ENCODE results near the gene POMT2. TPM values are rescaled to one million over a fixed set of nuclear protein-coding genes. Genes with fewer than 3 reads are reported as not detected.
"Not testable (repeated sequence)": the region's sequence is repeated elsewhere in the genome, so short reads cannot be mapped to it uniquely, and the experiment has no call there.

Gene POMT2
- total and polyA plus RNA-seq, 9 donors = 6.7 to 35.3 (median 16.1) TPM

DNA sequence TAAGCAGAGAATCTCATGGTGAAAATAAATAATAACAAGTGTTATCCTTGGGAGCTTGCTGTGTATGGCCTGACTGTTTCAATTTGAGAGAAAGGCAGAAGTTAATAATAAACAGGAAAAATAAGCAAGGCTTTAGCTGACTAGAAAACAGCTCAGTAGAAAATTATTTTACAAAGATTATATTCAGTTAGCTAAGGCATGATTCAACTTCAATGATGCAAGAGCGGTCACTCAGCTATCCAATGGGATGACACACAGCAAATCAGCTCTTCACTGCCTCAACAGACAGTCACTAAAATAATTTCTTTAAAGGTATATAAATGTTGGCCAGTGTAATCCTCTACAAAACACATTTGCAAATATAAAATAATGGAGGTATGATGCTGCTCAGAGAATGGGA lies 18.7 kb upstream of the POMT2 start:
- no peak overlapping the region for H3K4me3 ChIP-seq
- no peaks in the 10 kb centered on the region for H3K27me3 ChIP-seq
- intact Hi-C loops (cut with DNase I) = no loop called here
- H3K36me3 ChIP-seq = no peaks in the 10 kb centered on the region
- 96 to 100% (median 97%) methylated on average over 1 of the region's 1 CpG for WGBS, 3 donors
- TF ChIP-seq EP300 (IDR thresholded peaks at IDR 0.05) (no peak), POLR2A (IDR thresholded peaks at IDR 0.05) (no peak), CTCF (IDR thresholded peaks at IDR 0.05) (no peak)
- H3K4me1 ChIP-seq (ENCODE audit: insufficient read depth) = no peaks in the 10 kb centered on the region
- DNase-seq = no peak
- H3K9me3 ChIP-seq = no peaks in the 10 kb centered on the region
- no peak overlapping the region for H3K27ac ChIP-seq

DNA sequence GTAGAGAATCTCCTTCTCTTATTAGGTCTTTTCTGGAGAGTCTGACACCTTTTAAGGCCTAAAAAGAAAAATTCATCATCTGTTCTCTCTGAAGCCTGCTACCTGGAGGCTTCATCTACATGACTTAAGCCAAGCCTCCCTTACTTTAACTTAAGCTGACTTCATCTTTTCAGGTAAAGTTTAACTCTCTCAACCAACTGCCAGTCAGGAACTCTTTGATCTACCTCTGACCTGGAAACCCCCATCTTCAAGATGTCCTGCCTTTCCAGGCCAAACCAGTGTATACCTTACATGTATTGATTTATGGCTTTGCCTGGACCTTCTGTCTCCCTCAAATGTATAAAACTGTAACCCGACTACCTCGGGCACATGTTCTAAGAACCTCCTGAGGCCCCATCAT lies 17.6 kb upstream of the POMT2 start:
- Histone ChIP-seq H3K27me3 (no peaks in the 10 kb centered on the region), H3K4me1 (ENCODE audit: insufficient read depth) (no peaks in the 10 kb centered on the region), H3K36me3 (no peaks in the 10 kb centered on the region), H3K4me3 (no peak overlapping the region), H3K27ac (no peak overlapping the region), H3K9me3 (no peaks in the 10 kb centered on the region)
- no peak for DNase-seq
- TF ChIP-seq EP300 (IDR thresholded peaks at IDR 0.05) (no peak), POLR2A (IDR thresholded peaks at IDR 0.05) (no peak), CTCF (IDR thresholded peaks at IDR 0.05) (no peak)
- WGBS, 3 donors = 81 to 84% (median 81%) methylated on average over 2 of the region's 2 CpGs
- intact Hi-C loops (cut with DNase I) = no loop called here

- Histone ChIP-seq H3K36me3 (no peaks in the 10 kb centered on the region), H3K9me3 (no peaks in the 10 kb centered on the region), H3K4me3 (no peak overlapping the region), H3K27ac (no peak overlapping the region), H3K27me3 (no peaks in the 10 kb centered on the region), H3K4me1 (ENCODE audit: insufficient read depth) (no peaks in the 10 kb centered on the region)
- 87 to 92% (median 92%) methylated on average over 3 of the region's 3 CpGs for WGBS, 3 donors
- intact Hi-C loops (cut with DNase I) = no loop called here
- TF ChIP-seq CTCF (IDR thresholded peaks at IDR 0.05) (no peak), POLR2A (IDR thresholded peaks at IDR 0.05) (no peak), EP300 (IDR thresholded peaks at IDR 0.05) (no peak)
- DNase-seq = no peak
Observed at GRCh38 chr14:77337880-77338279, 17.2 kb upstream of the POMT2 start.

DNA sequence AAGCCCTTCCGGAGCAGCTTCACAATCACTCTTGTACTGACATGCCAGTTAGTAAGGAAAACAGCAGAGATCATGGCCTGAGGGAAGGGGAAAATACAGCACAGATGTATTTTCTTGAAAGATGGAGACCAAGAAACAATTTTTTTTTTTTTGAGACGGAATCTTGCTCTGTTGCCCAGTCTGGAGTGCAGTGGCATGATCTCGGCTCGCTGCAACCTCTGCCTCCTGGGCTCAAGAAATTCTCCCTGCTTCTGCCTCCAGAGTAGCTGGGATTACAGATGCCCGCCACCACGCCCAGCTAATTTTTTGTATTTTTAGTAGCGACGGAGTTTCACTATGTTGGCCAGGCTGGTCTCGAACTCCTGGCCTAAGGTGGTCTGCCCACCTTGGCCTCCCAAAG lies 16.6 kb upstream of the POMT2 start:
- H3K27ac ChIP-seq; H3K4me1 ChIP-seq (ENCODE audit: insufficient read depth); DNase-seq; H3K36me3 ChIP-seq; intact Hi-C loops (cut with DNase I); H3K9me3 ChIP-seq; H3K4me3 ChIP-seq; H3K27me3 ChIP-seq: not testable (repeated sequence)
- 95 to 97% (median 96%) methylated on average over 9 of the region's 9 CpGs for WGBS, 3 donors

DNA sequence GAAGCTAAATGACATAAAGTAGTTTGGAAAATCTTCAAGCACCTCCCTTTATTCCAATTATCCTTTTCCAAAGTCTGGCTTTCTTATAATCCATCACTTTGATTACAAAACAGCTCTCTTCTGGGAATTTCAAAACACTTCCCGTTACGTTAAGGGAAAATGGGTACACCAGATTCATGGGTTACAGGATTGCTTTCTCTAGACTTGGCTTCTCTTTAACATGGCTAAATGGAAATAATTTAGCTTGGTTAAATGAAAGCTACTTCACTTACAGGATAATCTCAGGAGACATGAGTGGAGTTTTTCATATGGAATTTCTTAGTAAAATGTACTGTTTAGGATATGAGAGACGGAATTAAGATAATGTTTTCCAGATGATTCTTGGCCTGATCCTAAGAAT lies 14.9 kb upstream of the POMT2 start:
- Histone ChIP-seq H3K27me3 (no peaks in the 10 kb centered on the region), H3K9me3 (no peaks in the 10 kb centered on the region), H3K27ac (no peak overlapping the region), H3K36me3 (no peaks in the 10 kb centered on the region), H3K4me3 (no peak overlapping the region), H3K4me1 (ENCODE audit: insufficient read depth) (no peaks in the 10 kb centered on the region)
- no peak for DNase-seq
- 89 to 95% (median 91%) methylated on average over 3 of the region's 3 CpGs for WGBS, 3 donors
- TF ChIP-seq EP300 (IDR thresholded peaks at IDR 0.05) = no peak
- TF ChIP-seq CTCF (IDR thresholded peaks at IDR 0.05) = no peak
- no peak for TF ChIP-seq POLR2A (IDR thresholded peaks at IDR 0.05)
- intact Hi-C loops (cut with DNase I) = no loop called here
